C4-2B (cell line): ENCODE data around the gene RC3H2.

Source experiments
- CTCF ChIP-seq: fragments of 450-650 bp; conservative IDR thresholded peaks from 2 replicates; pipeline ENCODE4 v1.5.1; 2017; ENCODE audit warnings: mild to moderate bottlenecking
- ZFX ChIP-seq: fragments of 450-650 bp; IDR thresholded peaks from 2 replicates; pipeline ENCODE4 v1.6.1; 2017

DNA sequence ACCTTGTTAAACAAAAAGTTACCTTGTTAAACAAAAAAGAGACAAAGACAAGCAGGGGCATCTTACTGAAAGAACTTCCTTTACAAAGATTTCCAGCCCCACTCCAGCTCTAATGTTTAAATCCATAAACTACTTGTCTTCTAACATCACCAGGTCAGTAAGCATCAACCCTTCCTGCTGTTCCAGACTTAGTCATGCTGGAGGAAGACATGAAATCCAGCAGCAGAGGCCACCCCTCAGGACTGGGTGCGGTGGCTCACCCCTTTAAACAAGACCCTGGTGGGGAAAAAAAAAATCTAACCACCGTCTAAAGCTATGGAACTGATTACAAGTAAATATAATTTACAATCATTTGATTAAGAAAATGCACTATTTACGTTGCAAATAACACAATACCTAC is 85.8 kb downstream of the RC3H2 start:
- TF ChIP-seq CTCF = no peak
- no peak for TF ChIP-seq ZFX
